Measurements from ENCODE around the gene ALG5.

The ALG5 gene, protein sequence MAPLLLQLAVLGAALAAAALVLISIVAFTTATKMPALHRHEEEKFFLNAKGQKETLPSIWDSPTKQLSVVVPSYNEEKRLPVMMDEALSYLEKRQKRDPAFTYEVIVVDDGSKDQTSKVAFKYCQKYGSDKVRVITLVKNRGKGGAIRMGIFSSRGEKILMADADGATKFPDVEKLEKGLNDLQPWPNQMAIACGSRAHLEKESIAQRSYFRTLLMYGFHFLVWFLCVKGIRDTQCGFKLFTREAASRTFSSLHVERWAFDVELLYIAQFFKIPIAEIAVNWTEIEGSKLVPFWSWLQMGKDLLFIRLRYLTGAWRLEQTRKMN

GRCh38 chr13:36999054-36999714 lies at the start of gene ALG5:
TSS of gene ALG5 (minus strand) at chr13:36999340. CDS start at chr13:36999300, 40 bp downstream.
- no peak for TF ChIP-seq ZNF274 (IDR thresholded peaks at IDR 0.05; ENCODE audit: low read depth, low read length)
- H3K4me3 ChIP-seq (ENCODE audit: low read length) = peak within 1 kb of the TSS; percentile 90

DNA sequence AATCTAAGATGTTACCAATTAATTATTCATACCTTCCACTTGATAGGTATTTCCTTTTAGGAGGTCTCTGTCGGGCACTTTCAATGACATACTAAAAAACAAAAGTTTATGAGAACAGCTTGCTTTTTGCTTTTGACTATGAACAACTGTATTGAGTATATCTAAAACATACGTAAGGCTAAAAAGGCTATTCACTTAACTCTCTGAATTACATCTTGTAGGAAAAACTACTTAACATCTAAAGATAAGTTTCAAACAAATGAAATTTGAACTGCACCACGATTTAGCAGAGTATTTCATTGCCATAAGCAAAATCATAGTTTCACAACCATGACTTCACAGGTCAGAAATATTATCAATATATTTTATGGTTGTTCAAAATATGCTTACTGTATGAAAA lies 48.7 kb upstream of the ALG5 start:
- no peak overlapping the region for H3K4me3 ChIP-seq (ENCODE audit: low read length)
- TF ChIP-seq ZNF274 (IDR thresholded peaks at IDR 0.05; ENCODE audit: low read depth, low read length) = no peak

- no peak overlapping the region for H3K4me3 ChIP-seq (ENCODE audit: low read length)
- no peak for TF ChIP-seq ZNF274 (IDR thresholded peaks at IDR 0.05; ENCODE audit: low read depth, low read length)
Observed at GRCh38 chr13:37047032-37047431, 47.9 kb upstream of the ALG5 start.

DNA sequence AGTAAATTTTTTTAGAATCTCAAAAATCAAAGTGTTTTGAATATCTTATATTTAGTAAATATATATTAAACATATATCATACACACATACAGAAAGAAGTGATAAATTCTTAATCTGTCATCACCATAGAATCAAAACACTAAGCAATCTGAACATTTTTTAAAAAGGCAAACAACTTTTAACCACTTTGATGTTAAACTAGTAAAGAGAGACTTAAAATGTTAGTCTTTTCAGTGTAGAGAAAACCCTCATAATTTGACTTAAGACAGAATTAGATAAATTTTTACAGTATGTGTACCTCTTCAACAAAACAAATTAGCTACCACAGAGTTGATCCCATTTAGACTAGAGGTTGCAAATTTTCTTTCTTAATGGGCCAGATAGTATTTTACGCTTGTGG lies 46.9 kb upstream of the ALG5 start:
- TF ChIP-seq ZNF274 (IDR thresholded peaks at IDR 0.05; ENCODE audit: low read depth, low read length) = no peak
- no peak overlapping the region for H3K4me3 ChIP-seq (ENCODE audit: low read length)

- no peak for TF ChIP-seq ZNF274 (IDR thresholded peaks at IDR 0.05; ENCODE audit: low read depth, low read length)
Observed at GRCh38 chr13:37040789-37041188, 41.6 kb upstream of the ALG5 start.

DNA sequence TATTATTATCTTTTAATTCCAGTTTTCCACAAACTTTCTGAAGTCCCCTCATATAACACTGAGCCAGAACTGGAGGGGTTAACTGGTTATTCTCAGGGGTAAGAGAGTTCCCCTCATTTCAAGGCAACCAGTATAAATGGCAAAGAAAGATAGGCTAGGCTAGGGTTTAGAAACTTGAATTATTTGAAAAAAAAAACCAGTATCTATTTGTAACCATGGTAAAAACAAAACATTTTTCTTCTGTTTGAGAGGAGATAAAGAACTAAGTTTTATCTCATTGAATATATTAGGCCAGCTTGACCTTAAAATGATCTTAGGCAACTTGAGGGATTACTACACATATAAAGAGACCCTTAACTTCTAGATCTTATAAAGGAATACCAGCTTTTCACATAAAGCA lies 40.8 kb upstream of the ALG5 start:
- no peak overlapping the region for H3K4me3 ChIP-seq (ENCODE audit: low read length)
- no peak for TF ChIP-seq ZNF274 (IDR thresholded peaks at IDR 0.05; ENCODE audit: low read depth, low read length)

More at GRCh38 chr13:37040789-37041188, 41.6 kb upstream of the ALG5 start:
- no peak overlapping the region for H3K4me3 ChIP-seq (ENCODE audit: low read length)

- no peak for TF ChIP-seq ZNF274 (IDR thresholded peaks at IDR 0.05; ENCODE audit: low read depth, low read length)
- no peak overlapping the region for H3K4me3 ChIP-seq (ENCODE audit: low read length)
Observed at GRCh38 chr13:37037241-37037640, 38.1 kb upstream of the ALG5 start.

DNA sequence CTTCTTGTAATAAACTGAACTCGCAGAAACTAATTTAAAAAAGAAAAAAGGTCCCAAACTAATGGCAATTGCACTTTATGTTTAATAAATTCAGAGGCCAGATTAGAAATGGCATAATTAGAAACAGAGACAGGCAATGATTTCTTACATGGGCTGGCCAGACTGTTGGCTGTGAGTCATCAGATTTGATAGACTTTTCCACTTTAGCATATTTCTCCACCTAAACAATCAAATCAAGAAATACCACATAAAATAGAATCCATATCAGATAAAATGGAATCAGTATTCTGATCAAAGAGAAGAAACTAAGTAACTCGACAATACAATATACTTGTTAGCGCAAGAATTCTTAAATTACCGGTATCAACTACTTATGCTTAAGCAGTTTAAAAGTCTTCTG lies 30.5 kb upstream of the ALG5 start:
- no peak overlapping the region for H3K4me3 ChIP-seq (ENCODE audit: low read length)

DNA sequence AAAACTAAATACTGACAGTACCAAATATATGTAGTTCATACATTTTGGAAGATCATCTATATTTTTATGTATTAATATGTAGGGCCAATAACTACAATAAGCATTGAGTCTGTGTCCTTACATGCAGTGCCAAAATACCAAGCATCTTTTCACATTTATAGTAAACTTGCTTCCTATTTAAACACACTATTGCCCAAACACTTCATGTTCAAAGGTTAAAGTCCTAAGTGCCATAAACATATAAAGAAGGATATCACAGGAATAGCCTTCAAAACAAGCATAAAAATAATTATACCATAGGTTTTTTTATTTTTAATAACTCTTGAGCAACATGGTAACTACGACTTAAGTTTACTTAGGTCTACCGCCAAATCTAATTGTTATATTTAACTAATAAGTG lies 28.5 kb upstream of the ALG5 start:
- TF ChIP-seq ZNF274 (IDR thresholded peaks at IDR 0.05; ENCODE audit: low read depth, low read length) = no peak
- H3K4me3 ChIP-seq (ENCODE audit: low read length) = no peak overlapping the region

More for the DNA sequence above, 30.5 kb upstream of the ALG5 start:
- no peak for TF ChIP-seq ZNF274 (IDR thresholded peaks at IDR 0.05; ENCODE audit: low read depth, low read length)

GRCh38 chr13:37026771-37027170 lies 27.6 kb upstream of the ALG5 start:
- no peak overlapping the region for H3K4me3 ChIP-seq (ENCODE audit: low read length)
- no peak for TF ChIP-seq ZNF274 (IDR thresholded peaks at IDR 0.05; ENCODE audit: low read depth, low read length)

GRCh38 chr13:37023871-37024270 lies 24.7 kb upstream of the ALG5 start:
- no peak for TF ChIP-seq ZNF274 (IDR thresholded peaks at IDR 0.05; ENCODE audit: low read depth, low read length)
- H3K4me3 ChIP-seq (ENCODE audit: low read length) = no peak overlapping the region

GRCh38 chr13:37014609-37015008 lies 15.5 kb upstream of the ALG5 start:
- H3K4me3 ChIP-seq (ENCODE audit: low read length) = no peak overlapping the region
- TF ChIP-seq ZNF274 (IDR thresholded peaks at IDR 0.05; ENCODE audit: low read depth, low read length) = no peak

- no peak for TF ChIP-seq ZNF274 (IDR thresholded peaks at IDR 0.05; ENCODE audit: low read depth, low read length)
- no peak overlapping the region for H3K4me3 ChIP-seq (ENCODE audit: low read length)
Observed at GRCh38 chr13:37011788-37012187, 12.6 kb upstream of the ALG5 start.

- H3K4me3 ChIP-seq (ENCODE audit: low read length) = no peak overlapping the region
- TF ChIP-seq ZNF274 (IDR thresholded peaks at IDR 0.05; ENCODE audit: low read depth, low read length) = no peak
Observed at GRCh38 chr13:37011002-37011401, 11.9 kb upstream of the ALG5 start.

DNA sequence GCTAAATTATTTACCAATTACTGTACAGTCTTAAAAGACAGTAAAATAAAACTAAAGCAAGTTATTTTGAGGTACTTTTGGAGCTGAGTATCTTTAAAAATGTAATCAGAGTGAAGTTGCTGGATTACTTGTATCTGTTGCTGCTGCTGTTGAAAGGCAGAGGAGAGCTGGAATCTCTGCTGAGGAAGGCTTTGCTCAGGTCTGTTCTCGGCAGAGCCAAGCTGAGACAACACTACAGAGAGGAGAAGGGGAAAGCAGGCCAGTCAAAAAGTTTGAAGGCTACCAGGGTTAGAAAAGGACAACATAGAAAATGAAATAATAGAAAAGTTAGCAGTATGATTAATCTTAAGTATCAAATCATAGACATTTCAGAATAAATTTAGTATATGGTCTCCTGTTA lies 11.3 kb upstream of the ALG5 start:
- TF ChIP-seq ZNF274 (IDR thresholded peaks at IDR 0.05; ENCODE audit: low read depth, low read length) = no peak
- H3K4me3 ChIP-seq (ENCODE audit: low read length) = no peak overlapping the region
